Measurements from ENCODE around the gene EDNRA.

EDNRA gene

DNA sequence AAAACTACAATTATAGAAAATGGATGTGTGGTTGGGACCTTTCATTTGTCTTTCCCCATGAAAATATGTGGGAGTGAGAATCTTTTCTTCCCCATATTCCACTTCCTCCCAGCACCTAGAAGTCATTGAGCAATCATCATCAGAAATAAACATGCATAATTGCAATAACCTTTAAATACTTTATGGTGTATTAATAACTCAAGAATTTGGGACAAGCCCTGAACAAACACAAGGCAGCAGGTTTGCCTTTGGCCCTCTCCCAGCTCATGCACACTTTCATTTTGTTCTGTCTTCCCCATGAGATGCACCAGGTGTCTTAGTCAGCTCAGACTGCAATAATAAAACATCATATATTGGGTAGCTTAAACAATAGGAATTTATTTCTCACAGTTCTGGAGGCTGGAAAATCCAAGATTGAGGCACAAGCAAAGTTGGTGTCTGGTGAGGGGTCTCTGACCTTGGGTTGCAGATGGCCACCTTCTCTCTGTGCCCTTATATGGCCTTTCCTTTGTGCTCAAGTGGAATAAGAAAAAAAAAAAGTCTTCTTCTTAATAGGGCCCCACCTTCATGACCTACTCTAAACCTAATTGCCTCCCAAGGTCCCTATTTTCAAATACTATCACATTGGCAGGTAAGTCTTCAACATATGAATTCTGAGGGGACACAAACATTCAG lies 101.6 kb downstream of the EDNRA start:
- TF ChIP-seq, protein P1, sequence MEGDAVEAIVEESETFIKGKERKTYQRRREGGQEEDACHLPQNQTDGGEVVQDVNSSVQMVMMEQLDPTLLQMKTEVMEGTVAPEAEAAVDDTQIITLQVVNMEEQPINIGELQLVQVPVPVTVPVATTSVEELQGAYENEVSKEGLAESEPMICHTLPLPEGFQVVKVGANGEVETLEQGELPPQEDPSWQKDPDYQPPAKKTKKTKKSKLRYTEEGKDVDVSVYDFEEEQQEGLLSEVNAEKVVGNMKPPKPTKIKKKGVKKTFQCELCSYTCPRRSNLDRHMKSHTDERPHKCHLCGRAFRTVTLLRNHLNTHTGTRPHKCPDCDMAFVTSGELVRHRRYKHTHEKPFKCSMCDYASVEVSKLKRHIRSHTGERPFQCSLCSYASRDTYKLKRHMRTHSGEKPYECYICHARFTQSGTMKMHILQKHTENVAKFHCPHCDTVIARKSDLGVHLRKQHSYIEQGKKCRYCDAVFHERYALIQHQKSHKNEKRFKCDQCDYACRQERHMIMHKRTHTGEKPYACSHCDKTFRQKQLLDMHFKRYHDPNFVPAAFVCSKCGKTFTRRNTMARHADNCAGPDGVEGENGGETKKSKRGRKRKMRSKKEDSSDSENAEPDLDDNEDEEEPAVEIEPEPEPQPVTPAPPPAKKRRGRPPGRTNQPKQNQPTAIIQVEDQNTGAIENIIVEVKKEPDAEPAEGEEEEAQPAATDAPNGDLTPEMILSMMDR (IDR thresholded peaks at IDR 0.05; ENCODE audit: low read length, missing control alignments) = no peak
- no peak overlapping the region for H3K4me3 ChIP-seq (replicated peaks; ENCODE audit: low read depth, low read length)
- peak; percentile 54 for DNase-seq (ENCODE audit: low read depth)

DNA sequence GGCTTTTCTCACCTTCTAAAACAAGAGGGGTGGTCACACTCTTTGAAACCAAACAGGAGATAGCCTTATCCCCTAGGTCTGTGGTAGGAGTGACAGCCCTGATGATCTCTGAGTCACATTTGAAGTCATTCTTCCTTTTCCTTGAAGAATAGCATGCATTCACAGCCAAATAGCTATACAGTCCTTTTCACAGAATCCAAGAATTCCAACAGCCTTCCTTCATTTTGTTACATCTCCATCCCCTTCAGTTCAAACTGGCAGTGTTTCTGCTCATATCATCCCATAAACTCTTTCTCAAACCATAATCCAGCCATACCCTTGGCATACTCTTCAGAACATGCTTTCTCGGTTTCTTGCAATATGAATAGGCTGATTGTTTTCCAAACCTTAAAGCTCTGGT lies 103.0 kb downstream of the EDNRA start:
- no peak for DNase-seq (ENCODE audit: low read depth)
- H3K4me3 ChIP-seq (replicated peaks; ENCODE audit: low read depth, low read length) = no peak overlapping the region
- TF ChIP-seq, protein P1 (IDR thresholded peaks at IDR 0.05; ENCODE audit: low read length, missing control alignments) = no peak

DNA sequence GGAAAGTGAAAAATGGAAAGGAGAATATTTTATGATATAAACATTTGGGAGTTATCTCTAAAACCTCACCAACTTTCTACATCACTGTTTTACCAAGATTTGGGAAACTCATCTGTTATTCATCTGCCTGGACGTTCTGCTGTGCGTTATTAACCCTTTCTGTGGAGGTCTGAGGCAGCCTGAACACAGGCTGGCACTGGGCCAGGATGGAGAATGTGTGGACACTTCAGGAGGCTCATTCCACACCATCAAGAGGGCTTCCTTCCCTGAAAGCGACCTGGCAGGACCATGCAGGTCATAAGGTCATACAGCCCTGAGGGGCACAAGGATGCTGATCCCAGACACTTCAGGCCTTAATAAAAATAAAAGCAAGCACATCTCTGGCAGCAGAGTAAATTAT lies 105.1 kb downstream of the EDNRA start:
- TF ChIP-seq, protein P1 (IDR thresholded peaks at IDR 0.05; ENCODE audit: low read length, missing control alignments) = no peak

DNA sequence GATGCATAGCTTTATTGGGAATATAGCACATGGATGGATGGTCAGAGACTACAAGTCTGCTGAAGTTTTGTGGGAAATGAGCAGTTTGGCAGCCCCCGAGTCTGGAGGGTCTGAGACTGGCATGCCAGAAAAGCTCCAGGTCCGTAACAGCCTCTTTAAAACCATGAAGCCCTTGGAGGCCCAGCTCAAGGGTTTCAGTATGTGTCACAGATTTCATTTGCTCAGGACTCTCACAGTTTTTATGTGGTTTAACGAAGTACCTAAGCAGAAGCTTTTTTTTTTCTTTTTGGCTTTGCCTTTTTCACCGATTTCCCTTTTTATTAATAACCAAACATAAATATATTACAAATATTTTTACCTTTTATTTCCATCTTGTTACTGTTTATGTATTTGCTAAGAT lies 105.7 kb downstream of the EDNRA start:
- DNase-seq (ENCODE audit: low read depth) = no peak
- TF ChIP-seq, protein P1 (IDR thresholded peaks at IDR 0.05; ENCODE audit: low read length, missing control alignments) = no peak
- no peak overlapping the region for H3K4me3 ChIP-seq (replicated peaks; ENCODE audit: low read depth, low read length)

More for the DNA sequence above, 105.1 kb downstream of the EDNRA start:
- H3K4me3 ChIP-seq (replicated peaks; ENCODE audit: low read depth, low read length) = no peak overlapping the region
- no peak for DNase-seq (ENCODE audit: low read depth)

DNA sequence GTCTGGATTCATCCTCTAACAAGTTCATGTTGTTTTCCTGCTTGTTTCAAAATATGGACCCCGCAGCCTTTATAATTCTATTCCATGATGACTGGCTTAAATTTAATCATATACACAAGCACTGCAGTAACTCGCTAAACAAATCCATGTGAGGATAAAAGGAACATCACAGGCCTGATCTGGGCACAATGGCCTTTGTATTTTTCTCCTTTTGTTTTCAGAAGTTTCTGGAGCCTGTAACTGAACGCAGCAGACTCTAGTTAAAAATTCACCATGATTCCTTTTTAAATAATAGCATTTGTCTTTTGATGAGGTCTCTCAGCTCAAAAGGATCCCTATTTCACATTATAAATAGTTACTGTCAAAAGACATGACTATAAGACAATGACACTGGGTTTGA lies 106.1 kb downstream of the EDNRA start:
- no peak for DNase-seq (ENCODE audit: low read depth)
- H3K4me3 ChIP-seq (replicated peaks; ENCODE audit: low read depth, low read length) = no peak overlapping the region
- TF ChIP-seq, protein P1 (IDR thresholded peaks at IDR 0.05; ENCODE audit: low read length, missing control alignments) = no peak

DNA sequence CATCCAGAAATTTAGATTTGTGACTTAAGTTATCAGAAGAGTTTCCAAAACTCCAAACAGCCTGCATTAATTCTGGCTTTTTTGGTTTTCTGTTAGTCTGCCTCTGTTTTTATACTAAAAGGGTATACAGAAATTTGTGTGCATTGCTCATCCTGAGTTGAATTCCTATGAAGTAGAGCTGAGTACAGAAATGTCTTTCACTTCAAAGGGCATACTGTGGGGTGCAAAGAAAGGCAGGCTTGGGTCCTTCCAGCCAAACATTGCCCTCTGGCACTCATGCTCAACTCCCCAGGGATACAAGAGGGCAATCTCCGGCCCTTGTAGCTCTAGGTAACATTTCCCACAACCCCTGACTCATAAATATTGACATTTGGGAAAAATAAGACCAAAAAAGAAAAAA lies 108.7 kb downstream of the EDNRA start:
- no peak for DNase-seq (ENCODE audit: low read depth)
- TF ChIP-seq, protein P1 (IDR thresholded peaks at IDR 0.05; ENCODE audit: low read length, missing control alignments) = no peak
- no peak overlapping the region for H3K4me3 ChIP-seq (replicated peaks; ENCODE audit: low read depth, low read length)
